Mesothelial cell of epicardium (in vitro differentiated cells): ENCODE results near the gene FGF14. TPM values are rescaled to one million over a fixed set of nuclear protein-coding genes. Genes with fewer than 3 reads are reported as not detected.
"Not testable (repeated sequence)": the region's sequence is repeated elsewhere in the genome, so short reads cannot be mapped to it uniquely, and the experiment has no call there.

ENCODE experiments used
- DNase-seq, 2 experiments: peaks; one replicate each; pipeline ENCODE4 v3.0.0; 2021; ENCODE audit warnings: low spot score in 2 of 2; ENCODE audit not compliant: unreplicated experiment in 2 of 2
- H3K27ac Mint-ChIP-seq: 2 replicates; pipeline ENCODE4 v1.8.0; 2021; ENCODE audit warnings: mixed read lengths
- H3K27me3 Mint-ChIP-seq: 2 replicates; pipeline ENCODE4 v1.8.0; 2021; ENCODE audit warnings: low read depth, mixed read lengths
- H3K36me3 Mint-ChIP-seq: 2 replicates; pipeline ENCODE4 v1.8.0; 2021; ENCODE audit warnings: mixed read lengths
- H3K4me1 Mint-ChIP-seq: 2 replicates; pipeline ENCODE4 v1.8.0; 2021; ENCODE audit warnings: mixed read lengths
- H3K4me3 Mint-ChIP-seq: 2 replicates; pipeline ENCODE4 v1.8.0; 2021; ENCODE audit warnings: mild to moderate bottlenecking, moderate library complexity, mixed read lengths
- H3K9me3 Mint-ChIP-seq: 2 replicates; pipeline ENCODE4 v1.8.0; 2021; ENCODE audit warnings: mixed read lengths
- CTCF ChIP-seq: fragments of 200-600 bp; sonication (generic); IDR thresholded peaks from one replicate; pipeline ENCODE4 v1.5.0; 2021; ENCODE audit warnings: antibody characterized with exemption; ENCODE audit not compliant: unreplicated experiment
- total RNA-seq: library from RNA; stranded (reverse); gene quantifications from 3 replicates; pipeline ENCODE4 v1.2.1, GENCODE V29; 2021

FGF14 gene
- total RNA-seq, 1 donor from 2014 or later = 0.02 TPM

GRCh38 chr13:102012299-102013293, 389.3 kb downstream of the FGF14 start:
- no peaks in the 10 kb centered on the region for H3K4me1 Mint-ChIP-seq
- H3K27ac Mint-ChIP-seq = no peak overlapping the region
- peaks cover 23% of the 10 kb centered on the region for H3K27me3 Mint-ChIP-seq
- H3K9me3 Mint-ChIP-seq = peaks cover 11% of the 10 kb centered on the region
- TF ChIP-seq CTCF = no peak
- H3K36me3 Mint-ChIP-seq = no peaks in the 10 kb centered on the region
- DNase-seq = no peak
- no peak overlapping the region for H3K4me3 Mint-ChIP-seq

- H3K27me3 Mint-ChIP-seq = peaks cover 23% of the 10 kb centered on the region
- not testable (repeated sequence) for H3K4me3 Mint-ChIP-seq, H3K4me1 Mint-ChIP-seq, H3K36me3 Mint-ChIP-seq, H3K9me3 Mint-ChIP-seq, DNase-seq, H3K27ac Mint-ChIP-seq
Observed at GRCh38 chr13:102011455-102011854, 390.4 kb downstream of the FGF14 start.

GRCh38 chr13:102003848-102004570, 397.8 kb downstream of the FGF14 start:
- Mint-ChIP-seq H3K36me3 (no peaks in the 10 kb centered on the region), H3K4me1 (no peaks in the 10 kb centered on the region), H3K27me3 (peaks cover 14% of the 10 kb centered on the region), H3K4me3 (no peak overlapping the region), H3K27ac (no peak overlapping the region), H3K9me3 (no peaks in the 10 kb centered on the region)
- no peak for DNase-seq
- TF ChIP-seq CTCF = no peak

GRCh38 chr13:102002287-102002686, 399.6 kb downstream of the FGF14 start:
- H3K27me3 Mint-ChIP-seq = peaks cover 11% of the 10 kb centered on the region
- no peak overlapping the region for H3K4me3 Mint-ChIP-seq
- H3K4me1 Mint-ChIP-seq = no peaks in the 10 kb centered on the region
- TF ChIP-seq CTCF = no peak
- no peak for DNase-seq
- no peaks in the 10 kb centered on the region for H3K36me3 Mint-ChIP-seq
- no peak overlapping the region for H3K27ac Mint-ChIP-seq
- H3K9me3 Mint-ChIP-seq = no peaks in the 10 kb centered on the region

GRCh38 chr13:102000764-102001163, 401.1 kb downstream of the FGF14 start:
- no peak overlapping the region for H3K27ac Mint-ChIP-seq
- H3K4me3 Mint-ChIP-seq = no peak overlapping the region
- H3K27me3 Mint-ChIP-seq = peaks cover 13% of the 10 kb centered on the region
- no peak for TF ChIP-seq CTCF
- H3K9me3 Mint-ChIP-seq = no peaks in the 10 kb centered on the region
- DNase-seq = no peak
- H3K4me1 Mint-ChIP-seq = no peaks in the 10 kb centered on the region
- H3K36me3 Mint-ChIP-seq = no peaks in the 10 kb centered on the region

GRCh38 chr13:101998129-101998528, 403.7 kb downstream of the FGF14 start:
- H3K27ac Mint-ChIP-seq = no peak overlapping the region
- H3K4me1 Mint-ChIP-seq = no peaks in the 10 kb centered on the region
- no peak overlapping the region for H3K4me3 Mint-ChIP-seq
- H3K27me3 Mint-ChIP-seq = peaks cover 13% of the 10 kb centered on the region
- TF ChIP-seq CTCF = no peak
- H3K36me3 Mint-ChIP-seq = no peaks in the 10 kb centered on the region
- H3K9me3 Mint-ChIP-seq = no peaks in the 10 kb centered on the region
- no peak for DNase-seq
